Left ventricle myocardium inferior (tissue), 1 donor: Measurements from ENCODE around the gene FOCAD. TPM values are rescaled to one million over a fixed set of nuclear protein-coding genes. Genes with fewer than 3 reads are reported as not detected.

Experiments used
- DNase-seq: peaks from one replicate; pipeline ENCODE4 v3.0.0-alpha.2; 2020
- H3K27ac ChIP-seq: fragments of 200-600 bp; replicated peaks from 2 replicates; pipeline ENCODE4 v1.8.0; 2021
- H3K27me3 ChIP-seq: fragments of 200-600 bp; 2 replicates; pipeline ENCODE4 v1.8.0; 2021; ENCODE audit warnings: low read depth
- H3K36me3 ChIP-seq: fragments of 200-600 bp; 2 replicates; pipeline ENCODE4 v1.8.0; 2021
- H3K4me1 ChIP-seq: fragments of 200-600 bp; 2 replicates; pipeline ENCODE4 v1.8.0; 2021
- H3K4me3 ChIP-seq: fragments of 200-600 bp; 2 replicates; pipeline ENCODE4 v1.8.0; 2021; ENCODE audit warnings: mild to moderate bottlenecking, moderate library complexity
- H3K9me3 ChIP-seq: fragments of 200-600 bp; replicated peaks from 2 replicates; pipeline ENCODE4 v1.8.0; 2021
- CTCF ChIP-seq: fragments of 200-600 bp; IDR thresholded peaks from 2 replicates; pipeline ENCODE4 v1.8.0; 2021; ENCODE audit warnings: antibody characterized with exemption, mild to moderate bottlenecking, borderline replicate concordance
- intact Hi-C: fragments of 100-400 bp; cut with micrococcal nuclease; formaldehyde crosslinking; loops from one replicate; pipeline ENCODE4 v1.11.0; 2022
- total RNA-seq: library from RNA; stranded (reverse); fragmentation: NEBNext Ultra II Directional; extraction: Animal tissue kit (Norgen Biotek cat#: 25700); gene quantifications from one replicate; pipeline ENCODE4 v1.2.1, GENCODE V29; 2021
- donor health status: DM: no; HTN: yes; CAD: no; lungs with severe emphysema.

The FOCAD gene
- total RNA-seq, 1 donor from 2014 or later = 29.0 TPM

DNA sequence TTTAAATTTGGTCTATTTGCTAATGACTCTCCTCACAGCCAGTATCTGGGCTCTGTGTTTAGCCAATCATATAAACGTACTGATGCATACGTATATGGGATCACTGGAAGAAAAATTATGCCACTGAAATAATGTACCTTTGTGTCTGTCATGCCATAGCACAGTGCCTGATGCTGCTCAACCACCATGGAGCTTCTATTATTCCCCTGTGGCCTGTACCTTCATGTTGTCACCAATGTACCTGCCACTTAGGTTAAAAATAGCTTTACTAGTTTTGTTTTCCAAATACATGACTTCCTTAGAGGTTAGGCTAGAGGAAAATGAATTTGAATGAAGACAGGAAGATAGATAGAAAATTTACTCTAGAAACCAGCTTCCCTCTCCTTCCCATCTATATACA, 312.8 kb downstream of the FOCAD start:
- intact Hi-C loops = no loop called here
- peaks cover 69% of the 10 kb centered on the region for H3K36me3 ChIP-seq
- no peak for TF ChIP-seq CTCF

GRCh38 chr9:20997503-20998076, 313.5 kb downstream of the FOCAD start:
- Histone ChIP-seq H3K9me3 (peaks cover 15% of the 10 kb centered on the region), H3K27me3 (no peaks in the 10 kb centered on the region), H3K27ac (no peak overlapping the region), H3K4me3 (no peak overlapping the region), H3K4me1 (no peaks in the 10 kb centered on the region), H3K36me3 (peaks cover 61% of the 10 kb centered on the region)
- no peak for DNase-seq
- TF ChIP-seq CTCF = no peak
- intact Hi-C loops = no loop called here

More for the DNA sequence above, 312.8 kb downstream of the FOCAD start:
- H3K4me3 ChIP-seq = no peak overlapping the region
- H3K27ac ChIP-seq = no peak overlapping the region
- H3K9me3 ChIP-seq = peaks cover 15% of the 10 kb centered on the region
- H3K4me1 ChIP-seq = no peaks in the 10 kb centered on the region
- H3K27me3 ChIP-seq = no peaks in the 10 kb centered on the region
- DNase-seq = no peak

DNA sequence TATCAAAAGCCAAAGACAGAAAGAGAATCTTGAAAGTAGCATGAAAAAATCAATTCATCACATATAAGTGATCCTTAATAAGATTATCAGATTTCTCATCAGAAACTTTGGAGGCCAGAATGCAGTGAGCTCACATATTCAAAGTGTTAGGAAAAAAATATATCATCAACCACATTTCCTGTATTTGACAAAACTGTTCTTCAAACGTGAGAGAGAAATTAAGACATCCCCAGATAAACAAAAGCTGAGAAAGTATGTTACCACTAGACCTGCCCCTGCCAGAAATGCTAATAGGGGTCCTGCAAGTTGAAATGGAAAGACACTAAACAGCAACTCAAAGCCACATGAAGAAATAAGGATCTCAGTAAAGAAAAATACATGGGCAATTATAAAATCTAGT, 317.5 kb downstream of the FOCAD start:
- Histone ChIP-seq H3K4me3 (no peak overlapping the region), H3K36me3 (peaks cover 40% of the 10 kb centered on the region), H3K4me1 (no peaks in the 10 kb centered on the region), H3K27me3 (no peaks in the 10 kb centered on the region), H3K27ac (no peak overlapping the region), H3K9me3 (peaks cover 15% of the 10 kb centered on the region)
- DNase-seq = no peak
- no peak for TF ChIP-seq CTCF
- intact Hi-C loops = no loop called here

DNA sequence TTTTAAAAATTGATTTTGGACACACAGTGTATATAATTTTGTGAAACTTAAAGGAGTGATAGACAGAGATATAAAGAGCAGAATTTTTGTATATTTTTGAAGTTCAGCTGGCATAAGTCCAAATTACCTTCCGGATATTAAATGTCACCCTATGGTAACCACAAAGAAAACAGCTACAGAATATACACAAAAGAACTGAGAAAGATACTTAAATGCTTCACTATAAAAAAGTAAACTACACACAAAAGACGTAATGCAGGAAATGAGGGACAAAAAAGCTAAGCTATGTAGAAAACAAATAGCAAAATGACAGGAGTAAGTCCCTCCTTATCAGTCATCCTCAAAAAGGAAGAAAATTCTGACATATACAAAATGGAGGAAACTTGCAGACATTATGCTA, 318.0 kb downstream of the FOCAD start:
- Histone ChIP-seq H3K36me3 (peaks cover 36% of the 10 kb centered on the region), H3K4me3 (no peak overlapping the region), H3K27me3 (no peaks in the 10 kb centered on the region), H3K27ac (no peak overlapping the region), H3K4me1 (no peaks in the 10 kb centered on the region), H3K9me3 (peaks cover 15% of the 10 kb centered on the region)
- DNase-seq = no peak
- TF ChIP-seq CTCF = no peak
- intact Hi-C loops = no loop called here

- Histone ChIP-seq H3K27me3 (no peaks in the 10 kb centered on the region), H3K4me1 (peaks cover 5% of the 10 kb centered on the region), H3K36me3 (no peaks in the 10 kb centered on the region), H3K9me3 (no peaks in the 10 kb centered on the region), H3K4me3 (no peak overlapping the region), H3K27ac (no peak overlapping the region)
- DNase-seq = no peak
- intact Hi-C loops = no loop called here
- TF ChIP-seq CTCF = no peak
These were observed 331.2 kb downstream of the FOCAD start for GRCh38 chr9:21015129-21015815.
